ENCODE measurements around the gene MRPL20.

GRCh38 chr1:1432951-1433803, 26.1 kb upstream of the MRPL20 start:
- TF ChIP-seq CTCF (IDR thresholded peaks at IDR 0.05), result no peak
- no peak for TF ChIP-seq POLR2A (IDR thresholded peaks at IDR 0.05)
- TF ChIP-seq POLR2AphosphoS5 (IDR thresholded peaks at IDR 0.05), result peak in 2 of 3 donors; percentile 48 to 71
- no peak for TF ChIP-seq EP300 (IDR thresholded peaks at IDR 0.05)

All from suprapubic skin (tissue), 4 donors.